K562 (cell line): ENCODE results near the gene CDYL2. TPM values are rescaled to one million over a fixed set of nuclear protein-coding genes. Genes with fewer than 3 reads are reported as not detected.

ENCODE experiments used
- ATAC-seq: fragments of 200-7000 bp; cut with Tn5 transposase; 3 replicates; pipeline ENCODE4 v1.9.1; 2020; ENCODE audit warnings: moderate library complexity
- BruUV-seq: library from RNA; stranded (reverse); fragments of 400-500 nt; replicated peaks from 2 replicates; lab custom pipeline; 2021; lab: Mats Ljungman, UMichigan
- CTCF ChIA-PET: fragments of 300-600 bp; formaldehyde crosslinking; extraction: SDS; loops from one replicate; lab custom pipeline; 2021; ENCODE audit warnings: low intra/inter-chr PET ratio; lab: Yijun Ruan, JAX
- POLR2A ChIA-PET: fragments of 300-600, 350-650 bp; sonication (Branson Sonifier 250); formaldehyde crosslinking; extraction: SDS; loops from one replicate; lab custom pipeline; 2021; ENCODE audit warnings: antibody characterized with exemption, inconsistent platforms; lab: Yijun Ruan, JAX
- DNase-seq, 4 experiments: peaks; one replicate each; pipeline versions ENCODE4 v3.0.0 to v3.0.0-alpha.2; 2011 to 2018; ENCODE audit warnings: low spot score in 3 of 4, mixed read lengths in 3 of 4; ENCODE audit errors: extremely low read depth in 1 of 4
- FAIRE-seq: peaks from 2 replicates; lab custom pipeline; 2011; peaks lifted over from hg19 to GRCh38; lab: Jason Lieb, UNC
- H2AFZ ChIP-seq: 2 replicates; pipeline ENCODE4 v1.6.0; 2011; ENCODE audit warnings: low read depth, low read length, control low read depth, inconsistent platforms
- H3K27ac ChIP-seq: fragments of 200-600 bp; 3 replicates; pipeline ENCODE4 v1.8.0; 2011; ENCODE audit warnings: low read depth, mild to moderate bottlenecking, control low read depth, inconsistent platforms, low read length, moderate library complexity, mixed read lengths; ENCODE audit errors: extremely low read depth
- H3K27me3 ChIP-seq, 2 experiments: fragments of 300-600 bp in 1 of 2; 2 replicates in 1 of 2; 3 replicates in 1 of 2; pipeline versions ENCODE4 v1.6.0 to v1.8.0; 2011; ENCODE audit warnings: inconsistent platforms in 2 of 2, low read length in 2 of 2, mild to moderate bottlenecking in 1 of 2, mixed read lengths in 1 of 2, moderate library complexity in 1 of 2; ENCODE audit not compliant: control insufficient read depth in 2 of 2, insufficient read depth in 2 of 2
- H3K36me3 ChIP-seq: fragments of 300-600 bp; 3 replicates; pipeline ENCODE4 v1.8.0; 2011; ENCODE audit warnings: mild to moderate bottlenecking, low read length, inconsistent platforms; ENCODE audit not compliant: control insufficient read depth, insufficient read depth
- H3K4me1 ChIP-seq, 2 experiments: fragments of 200-600 bp in 1 of 2; replicated peaks in 1 of 2; 2 replicates in 1 of 2; 3 replicates in 1 of 2; pipeline versions ENCODE4 v1.5.1 to v1.8.0; 2011; ENCODE audit warnings: inconsistent platforms in 2 of 2, low read length in 2 of 2, mild to moderate bottlenecking in 1 of 2, mixed read lengths in 1 of 2, moderate library complexity in 1 of 2; ENCODE audit not compliant: control insufficient read depth in 2 of 2, insufficient read depth in 2 of 2
- H3K4me2 ChIP-seq: 2 replicates; pipeline ENCODE4 v1.6.1; 2011; ENCODE audit warnings: low read length, control low read depth, inconsistent platforms, mixed read lengths; ENCODE audit not compliant: insufficient read depth
- H3K4me3 ChIP-seq: fragments of 200-600 bp; sonication (generic), shearing (Covaris generic); 2 replicates; pipeline ENCODE4 v1.5.1; 2016; ENCODE audit warnings: control low read depth, inconsistent platforms
- H3K79me2 ChIP-seq: fragments of 200-600 bp; 3 replicates; pipeline ENCODE4 v1.8.0; 2011; ENCODE audit warnings: low read length, inconsistent platforms; ENCODE audit not compliant: control insufficient read depth, insufficient read depth
- H3K9ac ChIP-seq, 2 experiments: 2 replicates each; pipeline versions ENCODE4 v1.6.0 to v1.6.1; 2011; ENCODE audit warnings: low read depth in 2 of 2, low read length in 2 of 2, control low read depth in 1 of 2, inconsistent platforms in 1 of 2, mild to moderate bottlenecking in 1 of 2, mixed read lengths in 1 of 2; ENCODE audit not compliant: insufficient read depth in 1 of 2
- H3K9me1 ChIP-seq: one replicate; pipeline ENCODE4 v1.6.0; 2011; ENCODE audit warnings: inconsistent platforms, mild to moderate bottlenecking, low read length, moderate library complexity; ENCODE audit not compliant: control insufficient read depth, insufficient read depth
- H3K9me3 ChIP-seq: replicated peaks from 2 replicates; pipeline ENCODE4 v1.5.1; 2011; ENCODE audit warnings: low read depth, low read length, inconsistent platforms; ENCODE audit not compliant: control insufficient read depth, insufficient read depth
- H4K20me1 ChIP-seq: replicated peaks from 2 replicates; pipeline ENCODE4 v1.6.1; 2011; ENCODE audit warnings: low read length, inconsistent platforms, mixed read lengths; ENCODE audit not compliant: control insufficient read depth, insufficient read depth
- AFF4 ChIP-seq: sonication (generic); formaldehyde crosslinking; IDR thresholded peaks from 2 replicates; pipeline ENCODE4 v1.8.0; 2023; ENCODE audit warnings: mild to moderate bottlenecking, missing genetic modification reagents
- BDP1 ChIP-seq: IDR thresholded peaks from 3 replicates; pipeline ENCODE4 v1.6.1; 2011; ENCODE audit not compliant: insufficient read length, insufficient read depth
- CHD1 ChIP-seq: fragments of 200-600 bp; sonication (generic); IDR thresholded peaks from one replicate; pipeline ENCODE4 v1.6.1; 2012; ENCODE audit warnings: mild to moderate bottlenecking, moderate library complexity, low read length, inconsistent platforms
- ESRRA ChIP-seq: fragments of 450-650 bp; IDR thresholded peaks from 2 replicates; pipeline ENCODE4 v1.6.1; 2014; ENCODE audit warnings: low read depth, mild to moderate bottlenecking, moderate library complexity, borderline replicate concordance
- GABPB2 ChIP-seq: fragments of 250-450 bp; sonication (Bioruptor Pico); conservative IDR thresholded peaks from 2 replicates; pipeline ENCODE4 v1.5.1; 2021; ENCODE audit warnings: mild to moderate bottlenecking
- GTF2A2 ChIP-seq: IDR thresholded peaks from 2 replicates; pipeline ENCODE4 v1.6.1; 2016; ENCODE audit warnings: mild to moderate bottlenecking, missing genetic modification characterization, missing compliant biosample characterization
- MBD1 ChIP-seq: fragments of 250-450 bp; sonication (Bioruptor Pico); IDR thresholded peaks from 2 replicates; pipeline ENCODE4 v1.8.0; 2022; ENCODE audit warnings: inconsistent platforms
- NCOA1 ChIP-seq: fragments of 450-650 bp; IDR thresholded peaks from 2 replicates; pipeline ENCODE4 v1.6.1; 2016; ENCODE audit warnings: low read depth
- POLR2A ChIP-seq: fragments of 450-650 bp; conservative IDR thresholded peaks from 2 replicates; pipeline ENCODE4 v1.6.1; 2016
- PURB ChIP-seq: sonication (generic); formaldehyde crosslinking; IDR thresholded peaks from 2 replicates; pipeline ENCODE4 v1.9.0; 2021; ENCODE audit warnings: low read depth, mild to moderate bottlenecking, missing genetic modification reagents
- RBFOX2 ChIP-seq: fragments of 200-400 bp; formaldehyde crosslinking; IDR thresholded peaks from 2 replicates; pipeline ENCODE4 v1.6.1; 2017; ENCODE audit warnings: low read depth, mild to moderate bottlenecking, low read length, moderate library complexity
- RFX7 ChIP-seq: fragments of 250-450 bp; sonication (Bioruptor Pico); IDR thresholded peaks from 2 replicates; pipeline ENCODE4 v1.5.1; 2021; ENCODE audit warnings: mild to moderate bottlenecking
- SMAD4 ChIP-seq: fragments of 250-450 bp; sonication (Bioruptor Pico); conservative IDR thresholded peaks from 2 replicates; pipeline ENCODE4 v1.8.0; 2021; ENCODE audit warnings: inconsistent platforms, mild to moderate bottlenecking, moderate library complexity
- TCF7L2 ChIP-seq: fragments of 150-350 bp; IDR thresholded peaks from 2 replicates; pipeline ENCODE4 v1.6.1; 2016; ENCODE audit warnings: low read depth, mild to moderate bottlenecking, low read length, moderate library complexity
- TFAP4 ChIP-seq: sonication (generic); formaldehyde crosslinking; IDR thresholded peaks from 2 replicates; pipeline ENCODE4 v1.8.0; 2022; ENCODE audit warnings: missing genetic modification reagents, mild to moderate bottlenecking, moderate library complexity, borderline replicate concordance
- ZNF444 ChIP-seq: fragments of 250-450 bp; sonication (Bioruptor Pico); IDR thresholded peaks from 2 replicates; pipeline ENCODE4 v1.4.0; 2020; ENCODE audit warnings: mild to moderate bottlenecking, moderate library complexity
- ZNF655 ChIP-seq: fragments of 250-450 bp; sonication (Bioruptor Pico); IDR thresholded peaks from 2 replicates; pipeline ENCODE4 v1.5.0; 2021
- WGBS: fragments of 100-300 bp; shearing (Covaris generic); methylation state at CpG from one replicate; pipeline ENCODE4 v1.1.6; 2016; ENCODE audit warnings: low coverage, mixed read lengths; ENCODE audit not compliant: insufficient coverage; ENCODE audit errors: missing lambda C conversion rate; 5-methylcytosine and 5-hydroxymethylcytosine counted together
- in situ Hi-C: fragments of 300-500 bp; cut with MboI; formaldehyde crosslinking; loops from 4 replicates; pipeline ENCODE4 v1.15.0; 2018; ENCODE audit warnings: inconsistent platforms, mixed read lengths
- intact Hi-C: fragments of 100-400 bp; cut with micrococcal nuclease; formaldehyde crosslinking; loops from 2 replicates; pipeline ENCODE4 v1.14.2; 2022
- polyA plus RNA-seq, 8 experiments: library from polyadenylated mRNA; depleted of rRNA in 4 of 8; stranded (reverse) in 5 of 8; unstranded in 3 of 8; fragments of >200 nt; fragmentation: Nextera tagmentation in 2 of 8; fragmentation: Illumina TruSeq in 1 of 8; extraction: Ambion mirVana in 2 of 8; extraction: Trizol in 1 of 8; gene quantifications; 2 replicates each; pipeline versions ENCODE4 v1.2.1 to v1.2.3, GENCODE V29; 2011 to 2014; ENCODE audit warnings: inconsistent platforms in 1 of 8, missing spikeins in 1 of 8
- total RNA-seq, 7 experiments: library from RNA; depleted of rRNA in 6 of 7; stranded (reverse); fragments of >200 nt in 6 of 7; fragmentation: Illumina TruSeq in 2 of 7; extraction: Trizol in 2 of 7; gene quantifications; 2 replicates each; pipeline versions ENCODE4 v1.2.1 to v1.2.3, GENCODE V29; 2011 to 2021; ENCODE audit warnings: low replicate concordance in 1 of 7

CDYL2 gene
- total and polyA plus RNA-seq, 9 of the 15 experiments (the other 6 are each of a cell fraction or from before 2014, with no cell fraction given) = under 0.01 to 0.04 (median 0.01) TPM; not detected in 6

- Histone ChIP-seq H3K4me1 (no peaks in the 10 kb centered on the region), H2AFZ (no peak overlapping the region), H3K27ac (no peak overlapping the region), H3K27me3 (peaks cover 0 to 11% of the 10 kb centered on the region in 2 experiments; a peak in 1 of 5 replicates), H3K4me3 (no peak overlapping the region), H3K79me2 (no peaks in the 10 kb centered on the region), H3K9me3 (no peaks in the 10 kb centered on the region), H3K9me1 (no peaks in the 10 kb centered on the region), H3K36me3 (no peaks in the 10 kb centered on the region), H3K9ac (no peak overlapping the region), H4K20me1 (no peaks in the 10 kb centered on the region), H3K4me2 (no peak overlapping the region)
- DNase-seq (no peak), ATAC-seq (no peak), FAIRE-seq (no peak)
- CTCF ChIA-PET = no interaction called here
- POLR2A ChIA-PET = interaction anchor here (0.6 kb wide), 1 partner anchor 73 kb away, joined by 3 read pairs; no protein-coding TSS in a partner anchor
- in situ Hi-C loops (no loop called here), intact Hi-C loops (no loop called here)
- BruUV-seq = no TSS peak
- 0% methylated on average over 3 of the region's 3 CpGs for WGBS
- no peak for TF ChIP-seq ESRRA
- TF ChIP-seq RFX7 (CRISPR knock-in tag) = no peak
- TF ChIP-seq BDP1 = no peak
- no peak for TF ChIP-seq SMAD4
- no peak for TF ChIP-seq AFF4
- TF ChIP-seq MBD1 (CRISPR knock-in tag) = no peak
- TF ChIP-seq GABPB2 (CRISPR knock-in tag) = no peak
- no peak for TF ChIP-seq ZNF444 (CRISPR knock-in tag)
- TF ChIP-seq ZNF655 (CRISPR knock-in tag) = no peak
- no peak for TF ChIP-seq TCF7L2
- TF ChIP-seq RBFOX2 = no peak
- TF ChIP-seq NCOA1 = no peak
- no peak for TF ChIP-seq PURB (CRISPR knock-in tag)
- TF ChIP-seq TFAP4 (CRISPR knock-in tag) = no peak
- TF ChIP-seq GTF2A2 (tag) = no peak
- TF ChIP-seq CHD1 = no peak
- TF ChIP-seq POLR2A = no peak
These were observed 176.1 kb downstream of the CDYL2 start for GRCh38 chr16:80628254-80628653.
